Fibroblast of villous mesenchyme (primary cell): Measurements from ENCODE around the gene ADORA1. TPM values are rescaled to one million over a fixed set of nuclear protein-coding genes. Genes with fewer than 3 reads are reported as not detected.

Experiments used
- DNase-seq: peaks from one replicate; pipeline ENCODE4 v3.0.0-alpha.2; 2010; ENCODE audit warnings: low read depth
- H3K4me3 ChIP-seq: 2 replicates; pipeline ENCODE4 v1.5.1; 2011; ENCODE audit warnings: low read depth, mild to moderate bottlenecking, low read length
- CTCF ChIP-seq: IDR thresholded peaks from 2 replicates; pipeline ENCODE4 v1.5.1; 2012; ENCODE audit warnings: low read depth, mild to moderate bottlenecking, low read length; ENCODE audit not compliant: insufficient read depth
- total RNA-seq: library from RNA; depleted of rRNA; stranded (reverse); fragments of >200 nt; gene quantifications from 2 replicates; pipeline ENCODE4 v1.2.3, GENCODE V29; 2012

The ADORA1 gene
- total RNA-seq, 1 donor: 14.2 TPM

DNA sequence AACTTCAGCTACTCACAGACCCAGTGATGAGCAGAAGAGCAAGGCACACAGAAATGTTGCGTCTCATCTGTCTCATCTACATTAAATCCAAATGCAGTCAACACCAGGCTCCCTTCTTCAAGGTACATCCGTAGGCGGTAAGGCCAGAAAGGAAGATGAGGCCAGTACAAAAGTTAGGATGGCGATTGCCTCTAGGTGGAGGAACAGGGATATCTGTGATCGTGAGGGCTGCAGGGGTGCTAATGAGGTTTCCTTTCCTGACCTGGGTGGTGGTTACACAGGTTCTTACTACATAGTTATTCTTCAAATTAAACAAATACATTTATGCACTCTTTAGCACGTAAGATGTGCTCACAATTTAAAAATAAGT is 49.5 kb downstream of the ADORA1 start:
- peak; percentile 21 for DNase-seq
- no peak for TF ChIP-seq CTCF
- H3K4me3 ChIP-seq: no peak overlapping the region

DNA sequence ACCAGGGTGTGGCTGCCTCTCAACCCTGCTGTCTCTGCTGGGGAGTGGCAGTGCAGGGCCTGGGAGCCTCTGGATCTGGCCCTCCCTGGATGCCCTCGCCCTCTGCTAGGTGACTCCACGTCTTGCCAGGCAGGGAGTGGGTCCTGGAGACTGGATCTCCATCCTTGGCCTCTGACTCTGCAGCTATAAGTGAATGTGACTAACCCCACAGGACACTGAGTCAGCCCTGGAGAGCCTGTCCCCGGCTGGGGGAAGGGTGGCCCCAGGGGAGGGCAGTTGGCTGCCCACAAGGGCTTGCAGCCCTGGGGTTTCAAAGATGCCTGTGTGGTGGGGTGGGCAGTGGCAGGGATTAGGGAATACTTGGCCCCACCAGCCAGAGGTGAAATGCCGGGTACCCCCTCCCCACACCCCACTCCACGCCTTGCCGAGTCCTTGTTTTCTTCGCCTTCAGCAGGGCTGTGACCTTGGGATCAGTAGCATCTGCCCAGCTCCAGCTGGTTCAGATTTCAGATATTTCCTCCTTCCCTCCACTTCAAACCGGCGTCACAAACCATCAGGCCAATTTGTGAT is 50.0 kb downstream of the ADORA1 start:
- H3K4me3 ChIP-seq: no peak overlapping the region
- DNase-seq: peak; percentile 16
- TF ChIP-seq CTCF: no peak

GRCh38 chr1:203178083-203178482 is 50.6 kb downstream of the ADORA1 start:
- TF ChIP-seq CTCF: no peak
- no peak overlapping the region for H3K4me3 ChIP-seq
- peak; percentile 11 for DNase-seq

DNA sequence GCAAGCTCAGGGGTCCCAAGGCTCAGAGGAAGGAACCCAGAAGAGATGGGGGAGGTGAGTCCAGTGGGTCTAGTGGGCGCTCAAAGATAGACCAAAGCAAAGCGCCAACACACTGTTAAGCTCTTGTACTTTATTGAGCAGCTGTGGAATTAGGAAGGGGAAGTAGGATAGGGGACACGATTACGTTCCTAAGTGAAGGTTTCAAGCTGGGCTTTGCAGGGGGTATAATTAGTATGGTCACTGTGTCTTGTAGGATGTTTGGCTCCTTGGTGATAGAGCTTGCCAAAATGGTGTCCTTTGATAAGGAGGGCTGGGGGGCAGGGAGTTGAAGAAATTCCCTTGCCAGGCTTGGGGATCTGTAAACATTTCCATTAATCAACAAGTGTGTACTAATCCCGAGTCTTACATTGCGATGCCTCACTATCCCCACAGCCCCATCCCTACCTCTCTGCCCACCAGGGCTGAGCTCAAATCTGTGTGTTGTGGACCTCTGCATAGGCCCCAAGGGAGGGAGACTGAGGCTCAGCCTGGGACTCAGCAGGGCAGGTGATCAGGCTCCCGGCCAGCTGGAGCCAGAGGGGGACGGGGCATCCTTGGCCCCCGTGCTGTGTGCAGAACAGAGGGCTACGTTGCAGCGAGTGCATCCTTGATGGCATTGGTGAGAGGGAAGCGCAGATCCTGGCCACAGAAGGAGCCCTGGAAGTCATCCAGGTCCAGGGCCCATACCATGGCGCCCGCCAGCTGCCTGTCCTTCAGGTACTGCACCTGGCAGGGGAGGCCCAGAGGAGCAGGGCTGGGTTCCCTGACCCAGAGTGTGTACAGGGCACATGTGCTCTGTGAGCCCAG is 51.5 kb downstream of the ADORA1 start:
- H3K4me3 ChIP-seq: no peak overlapping the region
- TF ChIP-seq CTCF: no peak
- DNase-seq: no peak

- no peak for TF ChIP-seq CTCF
- H3K4me3 ChIP-seq: no peak overlapping the region
- no peak for DNase-seq
Measured at GRCh38 chr1:203179667-203180005, 52.1 kb downstream of the ADORA1 start.

DNA sequence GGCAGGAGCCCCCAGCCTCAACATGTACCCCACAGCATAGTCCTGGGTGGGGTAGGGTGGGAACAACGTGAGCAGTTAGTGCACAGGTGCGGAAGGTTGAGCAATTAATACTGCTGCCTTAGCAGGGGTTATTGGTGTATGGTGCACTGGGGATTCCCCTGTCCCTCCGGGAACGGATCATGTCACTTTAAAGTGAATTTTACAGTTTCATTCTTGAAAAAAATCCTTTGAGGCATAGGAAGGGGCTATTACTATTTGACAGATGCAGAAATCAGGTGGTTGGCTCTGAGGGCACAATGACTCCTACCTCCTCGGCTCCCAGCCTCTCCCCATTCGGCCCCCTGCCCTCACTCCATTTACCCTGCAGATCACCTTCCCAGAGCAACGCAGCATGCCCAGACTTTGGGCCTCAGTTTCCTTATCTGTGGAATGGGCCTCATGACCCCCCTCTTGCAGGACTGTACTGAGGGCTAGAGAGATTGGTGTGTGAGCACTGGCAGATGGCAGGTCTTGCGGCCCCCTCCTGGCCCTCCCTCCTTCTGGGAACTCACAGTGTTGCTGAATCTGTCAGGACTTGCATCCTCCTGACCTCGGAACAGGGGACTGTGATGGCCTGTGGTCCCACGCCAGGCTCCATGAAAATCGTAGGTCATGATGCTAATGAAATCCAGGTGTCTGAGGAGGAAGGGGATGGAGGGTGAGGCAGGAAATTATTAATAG is 53.2 kb downstream of the ADORA1 start:
- no peak overlapping the region for H3K4me3 ChIP-seq
- no peak for TF ChIP-seq CTCF
- DNase-seq: no peak
